ENCODE results near the gene LSAMP. TPM values are rescaled to one million over a fixed set of nuclear protein-coding genes. Genes with fewer than 3 reads are reported as not detected.

LSAMP gene
- total RNA-seq, 1 experiment from 2014 or later = 0.90 TPM

GRCh38 chr3:116386168-116386567 lies 59.1 kb downstream of the LSAMP start:
- no peak overlapping the region for H3K56ac ChIP-seq (ENCODE audit: insufficient read length, low read depth, low read length)
- Mint-ChIP-seq H3K27ac (no peak overlapping the region), H3K36me3 (ENCODE audit: insufficient read depth in 1 of 3, low read depth in 3 of 3) (no peaks in the 10 kb centered on the region; a peak in 1 of 7 replicates), H3K4me1 (peaks cover 23 to 28% of the 10 kb centered on the region in 2 experiments), H3K9me3 (0 out of 5 replicates have a peak, but pooled peaks cover 0 to 3% of the 10 kb centered on the region in 2 experiments), H3K27me3 (ENCODE audit: low read depth) (no peaks in the 10 kb centered on the region), H3K4me3 (no peak overlapping the region)
- H3K4me1 ChIP-seq (ENCODE audit: insufficient read depth, low read length) = peaks cover 9% of the 10 kb centered on the region; the same call in 1 of the 2 replicates
- H2BK15ac ChIP-seq (ENCODE audit: low read depth, low read length) = no peak overlapping the region
- TF ChIP-seq, protein P1, sequence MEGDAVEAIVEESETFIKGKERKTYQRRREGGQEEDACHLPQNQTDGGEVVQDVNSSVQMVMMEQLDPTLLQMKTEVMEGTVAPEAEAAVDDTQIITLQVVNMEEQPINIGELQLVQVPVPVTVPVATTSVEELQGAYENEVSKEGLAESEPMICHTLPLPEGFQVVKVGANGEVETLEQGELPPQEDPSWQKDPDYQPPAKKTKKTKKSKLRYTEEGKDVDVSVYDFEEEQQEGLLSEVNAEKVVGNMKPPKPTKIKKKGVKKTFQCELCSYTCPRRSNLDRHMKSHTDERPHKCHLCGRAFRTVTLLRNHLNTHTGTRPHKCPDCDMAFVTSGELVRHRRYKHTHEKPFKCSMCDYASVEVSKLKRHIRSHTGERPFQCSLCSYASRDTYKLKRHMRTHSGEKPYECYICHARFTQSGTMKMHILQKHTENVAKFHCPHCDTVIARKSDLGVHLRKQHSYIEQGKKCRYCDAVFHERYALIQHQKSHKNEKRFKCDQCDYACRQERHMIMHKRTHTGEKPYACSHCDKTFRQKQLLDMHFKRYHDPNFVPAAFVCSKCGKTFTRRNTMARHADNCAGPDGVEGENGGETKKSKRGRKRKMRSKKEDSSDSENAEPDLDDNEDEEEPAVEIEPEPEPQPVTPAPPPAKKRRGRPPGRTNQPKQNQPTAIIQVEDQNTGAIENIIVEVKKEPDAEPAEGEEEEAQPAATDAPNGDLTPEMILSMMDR (conservative IDR thresholded peaks at IDR 0.05) = no peak
- no peak overlapping the region for H3K9ac ChIP-seq (ENCODE audit: extremely low read depth, insufficient read length, low read length)
- H3K14ac ChIP-seq (ENCODE audit: insufficient read depth, low read length) = no peak overlapping the region
- no peak overlapping the region for H2BK12ac ChIP-seq (ENCODE audit: insufficient read length, low read depth, low read length)
- no peak overlapping the region for H3K18ac ChIP-seq (ENCODE audit: insufficient read length, low read depth, low read length)
- no peaks in the 10 kb centered on the region for H3K79me2 ChIP-seq (ENCODE audit: insufficient read depth, low read length)
- H2BK5ac ChIP-seq (ENCODE audit: insufficient read length, low read length) = no peak overlapping the region
- H2AK5ac ChIP-seq (ENCODE audit: insufficient read length, low read length) = no peak overlapping the region
- H3T11ph ChIP-seq (ENCODE audit: low read length) = no peak overlapping the region
- DNase-seq = no peak
- no peaks in the 10 kb centered on the region for H3K23me2 ChIP-seq (ENCODE audit: insufficient read length, low read depth, low read length, poor library complexity, severe bottlenecking)
- H4K91ac ChIP-seq (ENCODE audit: insufficient read length, low read depth, low read length) = no peak overlapping the region
- H4K8ac ChIP-seq (replicated peaks; ENCODE audit: insufficient read length, low read depth, low read length) = no peak overlapping the region
- H4K5ac ChIP-seq (ENCODE audit: insufficient read length, low read depth, low read length) = no peak overlapping the region
- no CpG with 5 or more reads among the region's 2 CpGs for WGBS (ENCODE audit: extremely low coverage, insufficient read length, low lambda C conversion rate)
- no peak overlapping the region for H2BK20ac ChIP-seq (ENCODE audit: low read depth, low read length, poor library complexity, severe bottlenecking)
- no peak overlapping the region for H3K23ac ChIP-seq (ENCODE audit: insufficient read length, low read depth, low read length)
- H2BK120ac ChIP-seq (ENCODE audit: low read depth, low read length, poor library complexity, severe bottlenecking) = no peak overlapping the region
- H3K9me3 ChIP-seq (ENCODE audit: control insufficient read depth, low read depth, low read length) = no peaks in the 10 kb centered on the region
- H3K4me2 ChIP-seq (ENCODE audit: insufficient read depth, insufficient read length, low read length) = no peak overlapping the region
- no peaks in the 10 kb centered on the region for H4K20me1 ChIP-seq (ENCODE audit: control insufficient read depth, insufficient read depth, insufficient read length)
- no peak overlapping the region for H2AFZ ChIP-seq (ENCODE audit: low read length)
- no peaks in the 10 kb centered on the region for H3K79me1 ChIP-seq (ENCODE audit: insufficient read depth, low read depth, low read length, poor library complexity, severe bottlenecking)
- H3K27ac ChIP-seq (ENCODE audit: insufficient read length, low read depth, low read length) = no peak overlapping the region
- H3K27me3 ChIP-seq (ENCODE audit: insufficient read depth, low read length) = no peaks in the 10 kb centered on the region
- no peak overlapping the region for H3K4ac ChIP-seq (ENCODE audit: low read depth, low read length)
